CD4-positive, alpha-beta T cell treated with Interleukin-21 for 1 hour (primary cell): ENCODE data around the gene NR2C2.
"Not testable (repeated sequence)": the region's sequence is repeated elsewhere in the genome, so short reads cannot be mapped to it uniquely, and the experiment has no call there.

Source experiments
- DNase-seq: peaks from one replicate; pipeline ENCODE4 v3.0.0-alpha.2; 2020

The NR2C2 gene

GRCh38 chr3:14962762-14963161 is 15.4 kb downstream of the NR2C2 start:
- DNase-seq: no peak

- DNase-seq: no peak
These were observed 19.9 kb downstream of the NR2C2 start for GRCh38 chr3:14967285-14967684.

- no peak for DNase-seq
These were observed 22.3 kb downstream of the NR2C2 start for GRCh38 chr3:14969671-14970070.

- no peak for DNase-seq
These were observed 28.9 kb downstream of the NR2C2 start for GRCh38 chr3:14976317-14976716.

GRCh38 chr3:14980689-14981088 is 33.3 kb downstream of the NR2C2 start:
- no peak for DNase-seq

GRCh38 chr3:14984581-14985113 is 37.3 kb downstream of the NR2C2 start:
- DNase-seq: no peak

DNA sequence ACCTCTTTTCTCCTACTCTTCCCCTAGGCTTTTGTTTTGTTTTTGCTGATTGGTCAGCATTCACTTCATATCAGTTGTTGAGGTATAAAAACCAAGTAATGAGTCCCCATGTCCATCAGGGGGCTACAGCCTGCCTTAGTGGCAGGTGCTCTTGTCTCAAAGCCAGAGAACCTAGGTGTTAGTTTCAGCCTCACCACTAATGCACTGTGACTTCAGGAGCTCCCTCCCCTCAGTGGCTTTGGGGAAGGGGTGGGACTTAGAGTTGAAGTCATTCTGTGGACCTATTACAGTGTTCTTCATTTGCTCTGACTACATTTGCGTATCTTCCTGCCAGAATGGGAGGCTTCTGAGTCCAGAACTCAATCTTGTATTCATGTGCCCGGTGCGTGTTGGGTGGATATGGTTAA is 41.6 kb downstream of the NR2C2 start:
- peak; percentile 28 for DNase-seq

DNA sequence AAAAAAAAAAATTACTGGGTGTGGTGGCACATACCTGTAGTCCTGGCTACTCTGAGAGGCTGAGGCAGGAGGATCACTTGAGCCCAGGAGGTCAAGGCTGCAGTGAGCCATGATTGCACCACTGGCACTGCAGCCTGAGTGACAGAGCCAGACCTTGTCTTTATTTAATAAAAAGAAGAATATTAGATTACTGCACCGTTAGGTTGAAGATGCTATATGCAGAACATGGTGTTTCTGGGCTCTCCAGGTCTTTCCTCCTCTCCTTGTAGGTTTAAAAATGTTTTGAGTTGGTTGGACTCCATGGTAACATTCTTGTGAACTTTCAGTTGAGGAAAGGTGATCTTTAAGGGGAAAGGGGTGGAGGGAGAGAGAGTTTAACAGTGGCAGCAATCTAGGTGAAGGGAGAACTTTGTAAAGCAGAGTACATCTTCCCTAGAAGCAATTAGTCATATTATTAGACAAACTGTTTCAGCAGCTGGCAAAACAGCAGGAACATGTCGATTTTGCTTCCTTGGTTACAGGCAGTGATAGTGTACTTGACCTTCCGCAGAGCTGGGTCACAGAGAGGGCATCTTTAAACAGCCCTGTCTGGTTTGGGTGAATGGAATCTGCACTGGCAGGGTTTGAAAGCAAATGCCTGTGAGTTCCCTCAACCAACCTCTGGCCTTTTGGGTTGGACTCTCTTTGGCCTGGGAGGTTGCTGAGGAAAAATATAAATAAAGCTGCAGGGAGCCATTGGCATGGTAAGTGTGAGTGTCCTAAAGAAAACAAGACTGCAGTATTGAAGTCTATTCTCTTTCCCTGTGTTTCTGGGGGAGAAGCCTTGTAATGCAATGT is 42.8 kb downstream of the NR2C2 start:
- no peak for DNase-seq

GRCh38 chr3:14990780-14991148 is 43.4 kb downstream of the NR2C2 start:
- DNase-seq: no peak

GRCh38 chr3:14991151-14991742 is 43.9 kb downstream of the NR2C2 start:
- no peak for DNase-seq

GRCh38 chr3:14991818-14992612 is 44.6 kb downstream of the NR2C2 start:
- DNase-seq: no peak

DNA sequence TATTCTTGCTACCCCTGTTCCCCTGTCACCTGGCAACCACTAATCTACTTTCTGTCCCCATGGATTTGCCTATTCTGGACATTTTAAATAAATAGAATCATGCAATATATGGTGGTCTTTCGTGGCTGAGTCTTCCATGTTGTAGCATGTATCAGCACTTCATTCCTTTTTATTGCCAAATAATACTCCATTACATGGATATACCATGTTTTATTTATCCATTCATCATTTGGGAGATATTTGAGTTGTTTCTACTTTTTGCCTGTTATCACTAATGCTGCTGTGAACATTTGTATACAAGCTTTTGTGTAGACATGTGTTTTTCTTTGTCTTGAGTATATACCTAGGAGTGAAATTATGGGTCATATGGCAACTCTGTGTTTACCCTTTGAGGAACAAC is 50.6 kb downstream of the NR2C2 start:
- DNase-seq: no peak

GRCh38 chr3:14999182-14999581 is 51.8 kb downstream of the NR2C2 start:
- DNase-seq: not testable (repeated sequence)

- no peak for DNase-seq
These were observed 60.3 kb downstream of the NR2C2 start for GRCh38 chr3:15007681-15008141.

DNA sequence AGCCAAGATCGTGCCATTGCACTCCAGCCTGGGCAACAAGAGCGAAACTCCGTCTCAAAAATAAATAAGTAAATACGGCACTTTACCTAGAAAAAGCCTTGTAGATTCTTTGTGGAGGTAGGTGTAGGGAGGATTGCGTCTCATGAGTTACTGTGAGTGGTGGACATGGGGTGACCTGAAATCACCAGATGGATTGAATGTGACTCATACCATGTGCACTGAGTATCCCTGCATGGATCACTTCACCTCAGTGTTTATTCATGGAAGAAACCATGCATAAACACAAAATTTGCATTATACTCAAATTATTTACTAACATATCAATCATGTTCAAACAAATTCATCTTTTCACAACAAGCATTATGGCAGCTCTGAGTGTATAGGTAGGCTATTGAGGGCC is 61.8 kb downstream of the NR2C2 start:
- DNase-seq: no peak

DNA sequence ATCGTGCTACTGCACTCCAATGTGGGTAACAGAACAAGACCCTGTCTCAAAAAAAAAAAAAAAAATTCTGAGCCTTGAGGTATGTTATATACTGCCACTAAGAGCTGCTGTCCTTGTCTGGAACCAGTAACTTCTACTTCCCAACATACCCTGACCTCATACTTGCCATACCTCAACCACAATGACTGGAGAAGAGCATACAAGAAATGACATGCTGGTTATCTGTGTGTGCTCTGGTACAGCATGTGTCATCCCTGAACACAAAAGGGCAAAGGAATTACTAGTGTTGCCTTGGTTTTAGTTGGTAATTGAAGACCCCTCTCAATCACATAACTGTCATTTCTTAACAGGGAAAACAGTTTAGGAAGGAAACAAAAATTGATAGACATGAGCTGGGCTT is 63.3 kb downstream of the NR2C2 start:
- DNase-seq: no peak

DNA sequence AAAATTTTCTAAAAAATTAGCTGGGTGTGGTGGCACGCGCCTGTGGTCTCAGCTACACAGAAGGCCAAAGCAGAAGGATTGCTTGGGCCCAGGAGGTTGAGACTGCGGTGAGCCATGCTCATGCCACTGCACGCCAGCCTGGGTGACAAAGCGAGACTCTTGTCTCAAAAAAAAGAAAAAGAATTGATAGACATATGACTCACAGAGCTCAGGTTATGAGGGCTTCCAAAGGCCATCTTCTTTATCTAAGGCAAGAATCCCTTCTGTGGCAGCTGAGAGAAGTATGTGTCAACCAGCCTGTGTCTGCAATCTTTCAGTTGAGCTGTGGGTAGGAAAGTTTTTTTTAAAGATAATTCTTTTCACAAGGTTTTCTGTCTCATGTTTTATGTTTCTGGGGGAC is 63.8 kb downstream of the NR2C2 start:
- no peak for DNase-seq

GRCh38 chr3:15014606-15015328 is 67.4 kb downstream of the NR2C2 start:
- DNase-seq: no peak

DNA sequence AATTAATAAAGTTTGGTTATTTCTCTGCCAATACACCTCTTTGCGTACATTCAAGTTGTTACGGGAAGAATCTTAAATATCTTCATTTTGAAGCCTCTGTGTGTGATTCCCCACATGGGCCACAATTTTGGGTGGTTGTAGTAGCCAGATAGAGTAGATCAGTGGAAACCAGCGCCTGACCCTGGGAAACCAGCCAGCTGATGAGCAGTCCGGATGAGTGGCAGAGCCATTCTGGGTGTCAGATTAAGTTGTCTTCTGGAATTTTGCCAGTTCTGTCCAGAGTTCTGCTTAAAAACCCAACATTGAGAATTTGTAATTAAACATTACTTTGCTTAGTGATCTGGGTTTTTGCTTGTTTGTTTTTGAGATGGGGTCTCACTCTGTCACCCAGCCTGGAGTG is 68.1 kb downstream of the NR2C2 start:
- DNase-seq: no peak

DNA sequence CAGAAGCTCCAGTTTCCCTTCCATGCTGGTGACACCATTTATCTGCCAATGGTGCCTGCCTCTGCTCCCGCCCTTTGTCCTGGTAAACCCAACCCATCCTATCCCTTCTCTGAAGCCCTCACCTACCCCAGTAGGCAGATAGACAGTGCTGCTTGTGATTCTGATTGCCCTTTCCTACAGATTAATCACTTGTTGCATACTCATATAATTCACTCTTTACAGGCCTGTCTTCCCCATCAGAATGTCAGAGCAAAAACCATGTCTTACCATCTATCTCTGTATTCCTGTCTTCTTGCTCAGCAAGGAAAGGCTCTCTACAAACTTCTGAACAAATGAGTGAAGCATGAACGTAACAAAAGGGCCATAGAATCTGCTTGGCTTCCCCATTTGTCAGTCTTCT is 69.8 kb downstream of the NR2C2 start:
- DNase-seq: no peak

- DNase-seq: no peak
These were observed 75.9 kb downstream of the NR2C2 start for GRCh38 chr3:15023249-15023648.

- no peak for DNase-seq
These were observed 76.3 kb downstream of the NR2C2 start for GRCh38 chr3:15023719-15024118.

DNA sequence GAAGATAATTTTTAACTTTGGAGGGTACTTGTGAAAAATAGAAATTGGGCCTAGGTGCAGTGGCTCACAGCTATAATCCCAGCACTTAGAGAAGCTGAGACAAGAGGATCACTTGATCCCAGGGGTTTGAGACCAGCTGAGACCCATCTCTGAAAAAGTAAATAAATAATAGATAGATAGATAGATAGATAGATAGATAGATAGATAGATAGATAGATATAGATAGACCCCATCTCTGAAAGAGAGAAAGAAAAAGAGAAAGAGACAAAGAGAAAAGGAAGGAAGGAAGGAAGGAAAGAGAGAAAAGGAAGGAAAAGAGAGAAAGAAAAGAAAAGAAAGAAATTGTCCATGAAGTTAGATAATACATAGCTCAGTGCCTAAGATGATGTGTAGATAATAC is 82.2 kb downstream of the NR2C2 start:
- no peak for DNase-seq
